K562 (cell line): ENCODE measurements around the gene URB2. TPM values are rescaled to one million over a fixed set of nuclear protein-coding genes. Genes with fewer than 3 reads are reported as not detected.

ENCODE experiments used
- ATAC-seq: fragments of 200-7000 bp; cut with Tn5 transposase; 3 replicates; pipeline ENCODE4 v1.9.1; 2020; ENCODE audit warnings: moderate library complexity
- BruUV-seq: library from RNA; stranded (reverse); fragments of 400-500 nt; replicated peaks from 2 replicates; lab custom pipeline; 2021; lab: Mats Ljungman, UMichigan
- CTCF ChIA-PET: fragments of 300-600 bp; formaldehyde crosslinking; extraction: SDS; loops from one replicate; lab custom pipeline; 2021; ENCODE audit warnings: low intra/inter-chr PET ratio; lab: Yijun Ruan, JAX
- POLR2A ChIA-PET: fragments of 300-600, 350-650 bp; sonication (Branson Sonifier 250); formaldehyde crosslinking; extraction: SDS; loops from one replicate; lab custom pipeline; 2021; ENCODE audit warnings: antibody characterized with exemption, inconsistent platforms; lab: Yijun Ruan, JAX
- DNase-seq, 4 experiments: peaks; one replicate each; pipeline versions ENCODE4 v3.0.0 to v3.0.0-alpha.2; 2011 to 2018; ENCODE audit warnings: low spot score in 3 of 4, mixed read lengths in 3 of 4; ENCODE audit errors: extremely low read depth in 1 of 4
- FAIRE-seq: peaks from 2 replicates; lab custom pipeline; 2011; peaks lifted over from hg19 to GRCh38; lab: Jason Lieb, UNC
- H2AFZ ChIP-seq: 2 replicates; pipeline ENCODE4 v1.6.0; 2011; ENCODE audit warnings: low read depth, low read length, control low read depth, inconsistent platforms
- H3K27ac ChIP-seq: fragments of 200-600 bp; 3 replicates; pipeline ENCODE4 v1.8.0; 2011; ENCODE audit warnings: low read depth, mild to moderate bottlenecking, control low read depth, inconsistent platforms, low read length, moderate library complexity, mixed read lengths; ENCODE audit errors: extremely low read depth
- H3K27me3 ChIP-seq, 2 experiments: fragments of 300-600 bp in 1 of 2; 2 replicates in 1 of 2; 3 replicates in 1 of 2; pipeline versions ENCODE4 v1.6.0 to v1.8.0; 2011; ENCODE audit warnings: inconsistent platforms in 2 of 2, low read length in 2 of 2, mild to moderate bottlenecking in 1 of 2, mixed read lengths in 1 of 2, moderate library complexity in 1 of 2; ENCODE audit not compliant: control insufficient read depth in 2 of 2, insufficient read depth in 2 of 2
- H3K36me3 ChIP-seq: fragments of 300-600 bp; 3 replicates; pipeline ENCODE4 v1.8.0; 2011; ENCODE audit warnings: mild to moderate bottlenecking, low read length, inconsistent platforms; ENCODE audit not compliant: control insufficient read depth, insufficient read depth
- H3K4me1 ChIP-seq, 2 experiments: fragments of 200-600 bp in 1 of 2; replicated peaks in 1 of 2; 2 replicates in 1 of 2; 3 replicates in 1 of 2; pipeline versions ENCODE4 v1.5.1 to v1.8.0; 2011; ENCODE audit warnings: inconsistent platforms in 2 of 2, low read length in 2 of 2, mild to moderate bottlenecking in 1 of 2, mixed read lengths in 1 of 2, moderate library complexity in 1 of 2; ENCODE audit not compliant: control insufficient read depth in 2 of 2, insufficient read depth in 2 of 2
- H3K4me2 ChIP-seq: 2 replicates; pipeline ENCODE4 v1.6.1; 2011; ENCODE audit warnings: low read length, control low read depth, inconsistent platforms, mixed read lengths; ENCODE audit not compliant: insufficient read depth
- H3K4me3 ChIP-seq: fragments of 200-600 bp; sonication (generic), shearing (Covaris generic); 2 replicates; pipeline ENCODE4 v1.5.1; 2016; ENCODE audit warnings: control low read depth, inconsistent platforms
- H3K79me2 ChIP-seq: fragments of 200-600 bp; 3 replicates; pipeline ENCODE4 v1.8.0; 2011; ENCODE audit warnings: low read length, inconsistent platforms; ENCODE audit not compliant: control insufficient read depth, insufficient read depth
- H3K9ac ChIP-seq, 2 experiments: 2 replicates each; pipeline versions ENCODE4 v1.6.0 to v1.6.1; 2011; ENCODE audit warnings: low read depth in 2 of 2, low read length in 2 of 2, control low read depth in 1 of 2, inconsistent platforms in 1 of 2, mild to moderate bottlenecking in 1 of 2, mixed read lengths in 1 of 2; ENCODE audit not compliant: insufficient read depth in 1 of 2
- H3K9me1 ChIP-seq: one replicate; pipeline ENCODE4 v1.6.0; 2011; ENCODE audit warnings: inconsistent platforms, mild to moderate bottlenecking, low read length, moderate library complexity; ENCODE audit not compliant: control insufficient read depth, insufficient read depth
- H3K9me3 ChIP-seq: replicated peaks from 2 replicates; pipeline ENCODE4 v1.5.1; 2011; ENCODE audit warnings: low read depth, low read length, inconsistent platforms; ENCODE audit not compliant: control insufficient read depth, insufficient read depth
- H4K20me1 ChIP-seq: replicated peaks from 2 replicates; pipeline ENCODE4 v1.6.1; 2011; ENCODE audit warnings: low read length, inconsistent platforms, mixed read lengths; ENCODE audit not compliant: control insufficient read depth, insufficient read depth
- DEAF1 ChIP-seq: fragments of 450-650 bp; formaldehyde crosslinking; IDR thresholded peaks from 2 replicates; pipeline ENCODE4 v1.4.0; 2020; ENCODE audit warnings: mild to moderate bottlenecking, moderate library complexity
- KDM1A ChIP-seq, 2 experiments: fragments of 450-650 bp; IDR thresholded peaks; 2 replicates each; pipeline ENCODE4 v1.6.1; 2016; ENCODE audit warnings: mild to moderate bottlenecking in 2 of 2
- NCOA4 ChIP-seq: fragments of 450-650 bp; IDR thresholded peaks from 2 replicates; pipeline ENCODE4 v1.6.1; 2018; ENCODE audit warnings: mild to moderate bottlenecking; ENCODE audit not compliant: partially characterized antibody
- NFIC ChIP-seq: fragments of 450-650 bp; IDR thresholded peaks from 2 replicates; pipeline ENCODE4 v1.6.1; 2017; ENCODE audit warnings: mild to moderate bottlenecking, inconsistent platforms
- POLR2G ChIP-seq: fragments of 200-400 bp; formaldehyde crosslinking; IDR thresholded peaks from 2 replicates; pipeline ENCODE4 v1.6.1; 2017; ENCODE audit warnings: low read depth, mild to moderate bottlenecking, antibody characterized with exemption, low read length, moderate library complexity
- PYGO2 ChIP-seq: fragments of 450-650 bp; IDR thresholded peaks from 2 replicates; pipeline ENCODE4 v1.6.1; 2016; ENCODE audit warnings: mild to moderate bottlenecking, missing genetic modification characterization, moderate library complexity, missing compliant biosample characterization
- ZNF561 ChIP-seq: fragments of 450-650 bp; formaldehyde crosslinking; conservative IDR thresholded peaks from 2 replicates; pipeline ENCODE4 v1.4.0; 2020; ENCODE audit warnings: mild to moderate bottlenecking, moderate library complexity
- WGBS: fragments of 100-300 bp; shearing (Covaris generic); methylation state at CpG from one replicate; pipeline ENCODE4 v1.1.6; 2016; ENCODE audit warnings: low coverage, mixed read lengths; ENCODE audit not compliant: insufficient coverage; ENCODE audit errors: missing lambda C conversion rate; 5-methylcytosine and 5-hydroxymethylcytosine counted together
- in situ Hi-C: fragments of 300-500 bp; cut with MboI; formaldehyde crosslinking; loops from 4 replicates; pipeline ENCODE4 v1.15.0; 2018; ENCODE audit warnings: inconsistent platforms, mixed read lengths
- intact Hi-C: fragments of 100-400 bp; cut with micrococcal nuclease; formaldehyde crosslinking; loops from 2 replicates; pipeline ENCODE4 v1.14.2; 2022
- polyA plus RNA-seq, 8 experiments: library from polyadenylated mRNA; depleted of rRNA in 4 of 8; stranded (reverse) in 5 of 8; unstranded in 3 of 8; fragments of >200 nt; fragmentation: Nextera tagmentation in 2 of 8; fragmentation: Illumina TruSeq in 1 of 8; extraction: Ambion mirVana in 2 of 8; extraction: Trizol in 1 of 8; gene quantifications; 2 replicates each; pipeline versions ENCODE4 v1.2.1 to v1.2.3, GENCODE V29; 2011 to 2014; ENCODE audit warnings: inconsistent platforms in 1 of 8, missing spikeins in 1 of 8
- total RNA-seq, 7 experiments: library from RNA; depleted of rRNA in 6 of 7; stranded (reverse); fragments of >200 nt in 6 of 7; fragmentation: Illumina TruSeq in 2 of 7; extraction: Trizol in 2 of 7; gene quantifications; 2 replicates each; pipeline versions ENCODE4 v1.2.1 to v1.2.3, GENCODE V29; 2011 to 2021; ENCODE audit warnings: low replicate concordance in 1 of 7

The URB2 gene
- total and polyA plus RNA-seq, 9 of the 15 experiments (the other 6 are each of a cell fraction or from before 2014, with no cell fraction given): 2.8 to 28.3 (median 19.0) TPM

- CTCF ChIA-PET: interaction anchor here (0.6 to 2.4 kb wide), 2 partner anchors 604 to 648 kb away, joined by 3 to 11 read pairs; no protein-coding TSS in a partner anchor
- POLR2A ChIA-PET: interaction anchor here (0.6 to 1.2 kb wide), 6 partner anchors 9 to 554 kb away, joined by 3 to 5 read pairs (median 3); no protein-coding TSS in a partner anchor
- H3K9me1 ChIP-seq: peaks cover 2% of the 10 kb centered on the region
- BruUV-seq: no TSS peak
- in situ Hi-C loops: loop anchor here (5.0 kb wide), 1 partner anchor 35 kb away; no protein-coding TSS in a partner anchor
- H3K4me2 ChIP-seq: no peak overlapping the region
- H3K4me1 ChIP-seq: no peaks in the 10 kb centered on the region
- no peaks in the 10 kb centered on the region for H3K79me2 ChIP-seq
- peaks cover 55% of the 10 kb centered on the region for H3K36me3 ChIP-seq
- H2AFZ ChIP-seq: no peak overlapping the region
- no peak overlapping the region for H3K9ac ChIP-seq
- H3K27me3 ChIP-seq: no peaks in the 10 kb centered on the region
- TF ChIP-seq POLR2G (peak; percentile 43), ZNF561 (CRISPR knock-in tag) (no peak), NCOA4 (no peak), PYGO2 (no peak)
- TF ChIP-seq, all 486 proteins: peak for 1
- H3K4me3 ChIP-seq: no peak overlapping the region
- no peak for FAIRE-seq
- DNase-seq: peak in 1 of 4 experiments; percentile 18
- intact Hi-C loops: loop anchor here (2.0 kb wide), 1 partner anchor 649 kb away; no protein-coding TSS in a partner anchor
- no peak overlapping the region for H3K27ac ChIP-seq
- WGBS: 98% methylated on average over 6 of the region's 8 CpGs
- H4K20me1 ChIP-seq: peaks cover 11% of the 10 kb centered on the region; the same call in 1 of the 2 replicates
- no peaks in the 10 kb centered on the region for H3K9me3 ChIP-seq
- no peak for ATAC-seq
Measured at GRCh38 chr1:229661897-229662296, 35.9 kb downstream of the URB2 start.

- Histone ChIP-seq H3K9ac (no peak overlapping the region), H3K4me2 (no peak overlapping the region), H3K79me2 (no peaks in the 10 kb centered on the region), H3K27me3 (no peaks in the 10 kb centered on the region), H3K4me1 (no peaks in the 10 kb centered on the region), H3K9me1 (no peaks in the 10 kb centered on the region), H3K27ac (no peak overlapping the region), H3K4me3 (no peak overlapping the region), H2AFZ (no peak overlapping the region), H3K9me3 (no peaks in the 10 kb centered on the region), H3K36me3 (peaks cover 32% of the 10 kb centered on the region), H4K20me1 (peaks cover 11% of the 10 kb centered on the region; the same call in 1 of the 2 replicates)
- DNase-seq (peak in 2 of 4 experiments; percentile 6 to 21), FAIRE-seq (no peak), ATAC-seq (no peak)
- no TSS peak for BruUV-seq
- TF ChIP-seq KDM1A (IDR thresholded peaks at IDR 0.05): peak; percentile 53 to 62; a peak in 3 of 4 replicates
- TF ChIP-seq NCOA4: no peak
- peak; percentile 77 for TF ChIP-seq NFIC
- TF ChIP-seq DEAF1: no peak
- POLR2A ChIA-PET: interaction anchor here (0.7 kb wide), 1 partner anchor 1203 kb away, joined by 5 read pairs; no protein-coding TSS in a partner anchor
- CTCF ChIA-PET: no interaction called here
- intact Hi-C loops: no loop called here
- WGBS: 43% methylated on average over 9 of the region's 9 CpGs
- in situ Hi-C loops: loop anchor here (5.0 kb wide), 1 partner anchor 33 kb away; no protein-coding TSS in a partner anchor
Measured at GRCh38 chr1:229664133-229664689, 38.2 kb downstream of the URB2 start.
